SIG-M5 treated with dmso at 0.1 percent for 504 hours (cell line): ENCODE measurements around the gene CLDN20.

Source experiments
- DNase-seq: peaks from one replicate; lab custom pipeline; 2025; ENCODE audit not compliant: unreplicated experiment; lab: John Stamatoyannopoulos, UW

The CLDN20 gene

DNA sequence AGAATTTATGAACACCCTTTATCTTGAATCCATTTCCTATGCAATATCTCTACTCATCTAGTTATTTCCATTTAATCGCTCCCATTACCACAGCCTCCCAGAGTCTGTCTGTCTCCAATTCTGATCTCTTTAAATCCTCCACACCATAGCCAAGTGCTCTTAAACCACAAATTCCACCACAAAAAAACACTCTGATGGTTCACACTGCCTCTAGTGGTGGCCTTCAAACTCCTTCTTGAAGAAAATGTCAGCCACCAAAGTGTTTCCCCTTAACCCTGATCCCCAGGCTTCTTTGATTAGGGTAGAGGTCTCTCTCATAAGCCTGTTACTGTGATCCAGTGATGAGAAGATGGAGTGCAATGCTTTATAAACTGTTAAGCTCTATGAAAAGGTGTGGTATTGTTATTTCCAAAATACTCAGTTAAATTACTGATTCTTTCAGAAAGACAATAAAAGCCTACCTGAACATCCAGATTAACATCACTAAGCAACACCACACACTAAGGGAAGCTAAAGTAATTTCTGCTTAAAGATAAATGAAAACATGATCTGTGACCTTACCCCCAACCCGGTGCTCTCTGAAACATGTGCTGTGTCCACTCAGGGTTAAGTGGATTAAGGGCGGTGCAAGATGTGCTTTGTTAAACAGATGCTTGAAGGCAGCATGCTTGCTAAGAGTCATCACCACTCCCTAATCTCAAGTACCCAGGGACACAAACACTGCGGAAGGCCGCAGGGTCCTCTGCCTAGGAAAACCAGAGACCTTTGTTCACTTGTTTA is 4.5 kb downstream of the CLDN20 start:
- peak; percentile 15 for DNase-seq

DNA sequence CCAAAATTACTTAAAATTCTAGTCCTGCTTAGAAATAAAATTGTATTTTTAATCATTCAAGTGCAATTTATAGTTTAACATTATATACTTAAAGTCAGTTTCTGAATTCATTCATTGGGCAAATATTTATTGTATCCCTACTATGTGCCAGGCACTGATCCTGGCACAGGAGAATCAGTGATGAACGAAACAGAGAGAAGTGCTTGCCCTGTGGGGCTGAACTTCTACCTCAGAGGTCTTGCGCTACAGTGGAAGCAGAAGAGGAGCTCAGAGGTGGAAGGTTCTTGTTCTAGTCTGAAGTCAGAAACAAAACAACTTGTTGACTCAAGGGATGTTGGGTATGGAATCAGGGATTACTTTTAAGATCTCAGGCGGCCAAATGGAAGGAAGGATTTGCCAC is 6.0 kb downstream of the CLDN20 start:
- DNase-seq, result no peak

DNA sequence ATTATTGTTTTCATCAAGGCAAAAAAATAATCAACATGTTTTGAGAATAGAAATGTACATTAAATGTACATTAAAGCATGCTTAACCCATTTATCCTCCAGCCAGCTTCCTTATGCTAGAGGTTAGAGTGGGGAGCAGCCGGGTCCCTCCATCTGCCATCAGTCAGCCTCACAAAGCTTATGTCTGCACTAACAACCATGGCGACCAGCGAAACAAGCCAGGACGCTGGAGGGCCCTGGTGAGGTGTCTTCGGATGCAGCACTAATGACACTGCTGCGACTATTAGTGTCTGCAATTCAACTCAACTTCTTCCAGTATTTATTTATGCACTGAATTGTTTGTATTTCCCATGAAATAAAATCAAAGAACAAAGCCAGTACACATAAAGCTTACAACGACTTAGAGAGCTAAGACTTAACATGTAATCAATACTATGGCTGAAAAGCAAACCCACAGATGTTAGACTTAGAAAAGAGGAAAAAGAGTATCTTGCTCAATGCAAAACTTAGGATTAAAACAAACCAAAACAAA is 6.8 kb downstream of the CLDN20 start:
- DNase-seq, result no peak

DNA sequence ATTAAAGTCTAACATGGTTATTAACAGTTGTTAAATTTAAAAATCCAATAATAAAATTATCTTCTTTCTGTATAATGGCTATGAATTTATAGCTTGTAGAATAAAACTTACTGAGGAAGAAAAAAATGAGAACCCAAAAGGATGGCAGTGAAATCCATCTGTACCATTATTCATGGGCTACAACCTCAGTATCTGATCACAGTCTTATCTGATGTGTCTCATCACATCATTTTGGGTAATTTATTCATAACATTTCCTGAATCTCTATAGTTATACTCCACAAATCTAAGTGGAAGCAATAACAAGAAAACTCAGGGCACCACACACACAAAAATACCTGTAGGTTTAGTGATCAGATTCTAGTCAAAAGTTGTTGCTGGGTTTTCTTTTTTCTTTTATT is 7.3 kb downstream of the CLDN20 start:
- DNase-seq, result no peak

DNA sequence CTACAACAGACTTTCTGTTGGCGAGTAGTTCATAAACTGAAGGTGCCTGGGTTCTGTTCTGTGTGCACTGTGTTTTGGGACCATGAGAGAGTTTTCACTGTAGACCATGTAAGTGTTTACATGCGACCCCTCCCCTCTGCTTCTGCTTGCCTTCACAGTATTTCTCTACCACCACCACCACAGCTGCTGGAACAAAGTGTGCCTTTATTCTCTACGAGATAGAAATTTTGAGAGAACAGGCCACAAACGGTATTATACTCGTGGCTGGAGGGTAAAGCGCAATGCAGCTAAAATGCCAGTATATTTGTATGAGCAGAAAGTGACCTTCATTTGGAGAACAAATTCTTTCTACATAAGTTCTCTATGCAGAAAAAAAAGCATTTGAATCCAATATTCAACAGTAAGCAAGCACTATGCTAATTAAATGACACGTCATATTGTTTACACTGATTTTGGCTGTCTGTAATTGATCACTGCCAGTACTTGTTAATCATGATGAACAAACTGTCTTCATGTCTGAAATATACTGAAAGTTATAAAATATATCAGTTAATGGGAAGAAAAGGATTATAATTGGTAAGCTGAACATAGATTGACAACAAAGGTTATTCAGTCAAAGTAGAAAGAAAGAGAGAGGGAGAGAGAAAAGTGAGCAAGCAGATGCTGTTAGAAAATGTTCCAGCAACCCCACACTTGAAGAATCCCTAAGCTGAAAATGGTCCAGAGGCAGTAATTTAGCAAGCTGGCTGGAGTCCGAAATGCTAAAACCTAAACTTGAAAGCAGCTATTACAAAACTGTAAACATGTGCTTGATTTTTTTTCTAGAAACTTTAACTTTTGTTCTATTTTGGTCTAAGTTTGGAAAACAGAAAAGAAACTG is 8.8 kb downstream of the CLDN20 start:
- DNase-seq, result no peak

DNA sequence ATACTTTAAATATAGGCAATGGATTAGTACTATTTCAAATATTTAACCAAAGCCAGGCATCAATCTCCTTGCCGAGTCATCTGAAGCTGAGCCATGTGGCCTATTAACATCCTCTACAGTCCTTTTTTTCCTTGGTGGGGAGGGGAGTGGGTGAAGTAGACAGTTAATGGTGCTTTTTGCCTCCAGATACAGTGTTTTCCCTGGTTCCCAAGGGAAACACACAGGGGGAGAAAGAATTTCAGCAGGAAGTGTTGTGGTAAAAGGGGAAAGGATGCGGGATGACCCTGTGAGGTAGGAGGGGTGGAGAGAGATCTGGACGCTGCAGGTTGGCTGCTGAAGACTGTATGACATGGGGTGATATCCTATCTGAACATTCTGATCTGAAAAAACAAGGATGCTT is 9.6 kb downstream of the CLDN20 start:
- DNase-seq, result no peak

DNA sequence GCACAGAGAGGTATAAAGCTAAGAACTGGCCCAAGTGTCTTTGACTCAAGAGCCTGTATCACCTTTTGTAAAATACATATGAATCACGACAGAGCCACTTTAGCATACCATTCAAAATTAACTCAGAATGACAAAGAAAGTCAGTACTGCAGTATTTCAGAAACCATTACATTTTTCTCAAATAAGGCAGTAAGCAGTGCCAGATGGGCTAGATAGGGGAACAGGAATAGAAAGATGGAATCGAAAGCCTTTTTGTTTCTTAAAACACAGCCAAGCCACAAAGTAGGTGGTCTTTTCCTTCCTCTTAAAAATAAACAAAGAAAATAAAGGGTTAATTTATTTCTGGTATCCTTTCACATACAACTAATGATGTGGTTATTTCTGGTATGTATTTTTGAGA is 10.3 kb downstream of the CLDN20 start:
- DNase-seq, result no peak

DNA sequence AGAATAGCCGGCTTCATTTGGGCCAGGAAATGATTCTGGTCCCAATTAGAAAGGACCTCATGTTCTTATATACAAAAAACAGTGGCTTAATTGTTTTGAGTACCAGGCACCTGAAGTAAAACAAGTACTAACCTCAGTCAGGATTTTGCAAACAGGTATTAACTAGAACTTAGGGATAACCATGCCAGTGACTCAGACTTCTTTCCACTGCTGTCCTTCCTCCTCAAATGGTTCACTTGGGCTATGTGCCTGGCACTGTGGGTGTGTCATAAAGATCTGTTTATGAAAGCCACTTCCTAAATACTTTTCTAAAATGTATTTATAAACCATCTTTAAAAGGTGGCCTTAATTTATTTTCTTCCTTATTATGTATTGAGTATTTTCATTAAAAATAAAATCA is 10.7 kb downstream of the CLDN20 start:
- DNase-seq, result no peak

DNA sequence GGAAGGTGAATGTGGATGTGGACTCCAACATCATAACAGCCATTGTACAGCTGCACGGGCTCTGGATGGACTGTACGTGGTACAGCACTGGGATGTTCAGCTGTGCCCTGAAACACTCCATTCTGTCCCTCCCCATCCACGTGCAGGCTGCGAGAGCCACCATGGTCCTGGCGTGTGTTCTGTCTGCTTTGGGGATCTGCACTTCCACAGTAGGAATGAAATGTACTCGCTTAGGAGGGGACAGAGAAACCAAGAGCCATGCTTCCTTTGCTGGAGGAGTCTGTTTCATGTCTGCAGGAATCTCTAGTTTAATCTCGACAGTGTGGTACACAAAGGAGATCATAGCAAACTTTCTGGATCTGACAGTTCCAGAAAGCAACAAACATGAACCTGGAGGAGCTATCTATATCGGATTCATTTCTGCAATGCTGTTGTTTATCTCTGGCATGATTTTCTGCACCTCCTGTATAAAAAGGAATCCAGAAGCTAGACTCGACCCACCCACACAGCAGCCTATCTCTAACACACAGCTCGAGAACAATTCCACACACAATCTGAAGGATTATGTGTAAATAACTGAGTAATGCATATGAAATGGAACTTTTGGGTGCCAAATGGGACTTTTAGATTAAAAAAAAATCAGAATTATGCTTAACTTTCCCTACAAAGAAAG is 12.1 kb downstream of the CLDN20 start:
- DNase-seq, result no peak

DNA sequence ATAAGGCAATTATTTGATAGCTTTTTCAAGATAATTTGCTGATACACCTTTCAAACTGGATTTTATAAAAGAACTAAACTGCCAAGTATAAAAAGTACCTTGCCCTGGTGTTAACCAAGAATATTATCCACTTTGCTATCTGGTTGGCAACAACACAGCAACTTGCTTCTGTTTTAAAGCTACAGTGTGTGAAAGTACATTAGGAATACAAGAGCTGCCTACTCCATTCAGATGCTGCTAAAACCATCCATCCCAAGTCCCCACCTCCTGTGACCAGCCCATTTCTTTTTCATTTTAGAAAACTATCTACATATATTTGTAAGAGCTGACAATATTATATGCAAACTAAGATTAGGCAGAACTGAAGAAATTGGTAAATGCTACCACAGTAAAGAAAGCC is 12.8 kb downstream of the CLDN20 start:
- DNase-seq, result no peak

DNA sequence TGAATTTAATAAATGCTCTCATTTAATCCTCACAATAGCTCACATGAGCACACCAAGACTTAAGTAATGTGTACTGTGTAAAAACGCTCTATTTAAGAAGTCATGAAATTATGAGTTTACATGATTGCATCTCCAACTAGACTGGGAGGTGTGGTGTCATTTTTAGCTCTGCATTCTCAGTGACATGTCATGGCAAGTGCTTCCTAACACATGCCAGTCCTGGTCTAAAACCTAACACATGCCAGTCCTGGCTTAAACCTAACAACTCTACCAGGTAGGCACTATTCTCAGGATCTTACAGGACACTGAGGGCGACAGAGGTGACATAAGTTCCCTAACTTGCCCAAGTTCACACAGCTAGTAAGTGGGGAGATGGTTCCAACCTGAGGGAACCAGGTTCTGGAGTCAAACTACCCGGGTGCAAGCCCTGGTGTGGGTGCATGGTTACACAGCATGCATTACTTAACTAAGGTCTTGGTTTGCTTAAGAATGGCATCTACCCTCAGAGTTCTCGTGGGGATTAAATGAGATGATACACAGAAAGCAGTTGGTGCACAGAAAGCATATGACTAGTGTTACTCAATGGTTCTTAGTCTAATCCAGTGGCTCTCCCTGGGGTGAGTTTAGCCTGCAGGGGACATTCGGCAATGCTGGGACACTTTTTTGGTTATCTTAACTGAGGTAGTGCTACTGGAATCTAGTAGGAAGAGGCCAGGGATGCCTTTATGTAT is 14.7 kb downstream of the CLDN20 start:
- no peak for DNase-seq

DNA sequence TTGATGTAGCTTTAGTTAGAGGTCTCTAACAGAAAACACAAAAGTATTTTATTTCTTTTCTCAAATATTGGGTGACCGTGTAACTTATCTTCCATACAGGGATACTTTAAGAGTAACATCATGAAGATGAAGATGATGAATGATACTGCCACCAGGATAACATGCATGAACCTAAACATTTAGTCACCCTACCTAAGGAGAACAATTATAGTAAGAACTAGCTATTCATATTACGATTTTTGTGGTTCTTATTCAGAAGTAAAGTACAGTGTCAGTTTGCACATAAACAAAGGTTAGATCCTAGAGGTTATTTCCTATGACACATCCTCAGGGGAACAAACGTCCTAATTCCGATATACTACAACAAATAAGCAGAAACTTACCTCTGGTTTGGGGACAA is 21.0 kb downstream of the CLDN20 start:
- DNase-seq, result no peak

DNA sequence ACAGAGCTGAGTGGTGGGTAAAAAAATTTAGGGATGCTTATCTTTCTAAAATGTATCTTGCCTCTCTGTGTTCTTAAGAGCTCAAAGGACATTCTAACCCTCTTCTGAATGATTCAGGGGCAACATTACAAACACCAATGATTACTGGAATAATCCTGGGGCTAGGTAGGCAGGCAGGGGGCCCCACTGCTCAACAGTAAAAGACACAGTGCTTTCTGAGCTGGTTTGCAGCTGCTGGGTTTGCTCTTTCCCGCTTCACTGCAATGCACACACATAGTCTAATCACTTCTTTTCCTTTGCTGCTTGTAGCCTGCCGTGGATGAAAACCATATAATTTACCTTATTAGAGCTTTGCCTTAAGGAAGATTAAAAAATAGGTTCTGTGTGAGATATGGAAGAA is 23.9 kb downstream of the CLDN20 start:
- DNase-seq, result no peak

DNA sequence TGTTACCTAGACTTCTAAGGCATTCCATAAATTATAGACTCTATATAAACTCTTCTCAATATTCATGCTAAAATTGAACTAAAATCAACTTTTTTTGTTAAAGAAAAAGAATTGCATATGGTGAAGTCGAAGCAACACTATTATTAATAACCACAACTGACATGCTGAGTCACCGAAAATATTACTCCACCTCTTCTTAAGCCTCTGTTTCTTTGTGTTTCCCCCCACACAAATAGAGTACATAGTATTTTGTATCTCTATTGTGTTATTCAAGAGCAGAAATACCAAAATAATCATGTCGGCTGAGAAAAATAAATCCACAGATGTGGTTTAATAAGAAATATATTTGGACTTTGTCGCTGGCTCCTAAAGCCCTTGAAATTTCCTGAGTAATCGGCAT is 26.7 kb downstream of the CLDN20 start:
- no peak for DNase-seq

DNA sequence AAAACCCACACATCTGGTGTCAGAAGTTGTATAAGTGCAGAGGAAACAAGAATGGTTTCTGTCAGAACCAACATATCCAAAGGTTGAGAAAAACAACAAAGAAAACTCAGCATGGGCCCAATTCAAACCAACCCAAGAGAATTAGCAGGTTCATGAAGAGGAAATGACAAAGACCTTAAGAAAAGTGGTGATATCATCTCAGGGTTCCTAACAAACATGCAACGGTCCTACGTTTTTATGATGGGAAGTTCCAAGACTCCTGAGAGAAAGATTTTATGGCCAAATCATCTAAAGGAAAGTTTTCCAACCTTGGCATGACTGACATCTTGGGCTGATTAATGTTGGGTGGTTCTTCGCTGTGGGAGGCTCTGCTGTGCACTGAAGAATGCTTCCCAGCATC is 27.5 kb downstream of the CLDN20 start:
- DNase-seq, result no peak

DNA sequence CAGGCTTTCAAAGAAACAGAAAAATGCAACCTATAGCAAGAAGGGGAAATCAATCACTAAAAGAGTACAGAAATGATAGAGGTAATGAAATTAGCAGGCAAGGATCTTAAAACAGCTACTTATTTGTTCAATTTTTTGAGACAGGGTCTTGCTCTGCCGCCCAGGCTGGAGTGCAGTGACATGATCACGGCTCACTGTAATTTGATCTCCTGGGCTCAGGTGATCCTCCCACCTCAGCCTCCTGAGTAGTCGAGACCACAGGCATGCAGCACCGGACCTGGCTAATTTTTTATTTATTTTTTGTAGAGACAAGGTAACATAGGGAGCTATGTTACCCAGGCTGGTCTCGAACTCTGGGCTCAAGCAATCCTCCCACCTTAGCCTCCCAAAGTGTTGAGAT is 28.9 kb downstream of the CLDN20 start:
- no peak for DNase-seq

DNA sequence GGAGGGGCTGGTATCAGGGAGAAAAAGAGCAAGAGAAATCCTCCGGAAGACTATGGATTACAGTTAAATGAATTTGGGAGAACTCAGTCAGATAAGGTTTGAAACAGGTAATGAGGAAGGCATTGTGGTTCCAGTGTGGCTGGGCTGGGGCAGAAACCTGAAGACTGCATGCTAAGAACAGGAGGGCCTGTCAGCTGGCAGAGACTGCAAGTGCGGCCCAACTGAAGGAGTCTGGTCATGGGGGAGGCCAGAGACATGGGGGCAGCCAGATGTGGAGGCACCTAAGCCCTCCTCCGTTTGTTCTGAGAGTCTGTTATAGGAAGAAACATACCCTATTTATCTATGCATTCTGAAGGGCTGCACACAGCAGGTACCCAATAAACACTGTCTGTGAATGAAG is 33.9 kb downstream of the CLDN20 start:
- DNase-seq, result no peak

DNA sequence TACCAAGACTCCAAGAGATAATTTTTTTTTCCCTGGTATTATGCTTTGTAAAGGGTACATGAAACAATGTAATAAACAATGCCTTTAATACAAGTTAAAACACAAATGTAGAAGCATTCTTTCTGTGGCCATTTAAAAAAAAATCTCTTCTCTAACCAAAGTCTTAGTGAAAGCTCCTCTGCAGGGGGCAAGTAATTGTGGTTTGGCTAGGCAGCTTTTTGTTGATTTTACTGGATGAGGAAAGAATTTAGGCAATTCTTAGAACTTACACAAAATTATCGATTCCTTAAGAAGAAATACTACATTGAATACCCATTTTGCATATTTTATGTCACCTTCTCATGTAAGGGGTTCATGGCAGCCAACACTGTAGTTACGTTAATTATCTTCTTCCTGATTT is 38.1 kb downstream of the CLDN20 start:
- no peak for DNase-seq

DNA sequence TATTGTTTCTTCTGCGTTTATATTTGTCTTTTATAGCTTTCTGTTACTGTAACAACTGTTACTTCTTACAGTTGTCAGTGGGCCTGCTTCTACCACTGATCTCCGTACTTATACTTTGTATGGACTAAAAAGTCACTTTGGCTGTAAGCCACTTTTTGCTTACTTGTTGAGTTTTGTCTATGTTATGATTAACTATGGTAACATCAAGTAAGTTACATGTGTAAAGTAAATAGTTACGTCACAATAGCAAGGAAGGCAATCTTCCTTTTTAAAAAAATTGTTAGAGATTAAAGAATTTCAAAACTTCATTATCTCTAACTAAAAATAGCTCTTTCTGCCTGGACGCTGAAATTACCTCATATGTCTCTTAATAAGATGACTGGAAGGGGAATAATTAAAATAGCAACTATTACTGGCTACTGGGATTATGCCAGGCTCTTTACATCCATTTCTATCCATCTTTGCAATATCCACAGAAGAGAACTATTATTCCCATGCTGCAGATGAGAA is 39.6 kb downstream of the CLDN20 start:
- no peak for DNase-seq

DNA sequence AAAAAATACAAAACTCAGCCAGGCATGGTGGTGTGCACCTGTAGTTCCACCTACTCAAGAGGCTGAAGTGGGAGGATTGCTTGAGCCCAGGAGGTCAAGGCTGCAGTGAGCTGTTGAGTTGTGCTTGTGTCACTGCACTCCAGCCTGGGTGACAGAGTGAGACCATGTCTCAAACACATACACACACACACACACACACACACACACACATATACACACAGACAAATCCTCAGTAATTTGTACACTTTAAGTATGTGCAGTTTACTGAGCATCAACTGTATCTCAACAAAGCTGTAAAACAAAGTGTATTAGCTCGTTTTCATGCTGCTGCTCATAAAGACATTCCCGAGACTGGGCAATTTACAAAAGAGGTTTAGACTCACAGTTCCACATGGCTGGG is 43.1 kb downstream of the CLDN20 start:
- DNase-seq, result no peak

DNA sequence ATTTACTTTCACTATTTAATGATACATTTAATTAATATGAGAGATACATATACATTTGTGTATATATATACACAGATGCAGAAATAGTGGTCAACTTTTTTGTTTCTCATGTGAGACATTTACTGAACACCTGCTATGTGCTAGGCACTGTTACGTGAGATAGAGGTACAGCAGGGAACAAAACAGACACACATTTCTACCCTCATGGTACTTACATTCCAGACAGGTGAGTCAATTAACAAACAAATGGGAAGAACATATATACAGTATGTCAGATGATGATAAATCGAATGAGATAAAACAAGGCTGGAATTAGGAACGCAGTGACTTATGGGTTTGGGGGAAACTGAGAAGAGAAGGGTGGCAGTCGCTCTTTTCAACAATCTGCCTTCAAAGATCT is 45.3 kb downstream of the CLDN20 start:
- DNase-seq, result no peak
